SK-N-SH (cell line): ENCODE data around the gene NCLN. TPM values are rescaled to one million over a fixed set of nuclear protein-coding genes. Genes with fewer than 3 reads are reported as not detected.

Experiments used
- CTCF ChIA-PET: fragments of 300-600, 350-600 bp; formaldehyde crosslinking; extraction: SDS; loops from one replicate; lab custom pipeline; 2021; lab: Yijun Ruan, JAX
- POLR2A ChIA-PET: fragments of 350-600 bp; sonication (Branson Sonifier 250); formaldehyde crosslinking; extraction: SDS; loops from one replicate; lab custom pipeline; 2020; ENCODE audit warnings: antibody characterized with exemption, inconsistent platforms; lab: Yijun Ruan, JAX
- DNase-seq: peaks from one replicate; pipeline ENCODE4 v3.0.0; 2012
- H2AFZ ChIP-seq: fragments of 200-600 bp; sonication (generic); 2 replicates; pipeline ENCODE4 v1.8.1; 2016; ENCODE audit warnings: antibody characterized with exemption, mild to moderate bottlenecking, low read depth
- H3F3A ChIP-seq: fragments of 200-600 bp; sonication (generic); replicated peaks from 2 replicates; pipeline ENCODE3; 2016; ENCODE audit warnings: antibody characterized with exemption, mild to moderate bottlenecking; ENCODE audit not compliant: insufficient read depth
- H3K27ac ChIP-seq, 2 experiments: fragments of 200-500 bp in 1 of 2; fragments of 200-600 bp in 1 of 2; sonication (Bioruptor generic) in 1 of 2; sonication (generic), shearing (Covaris generic) in 1 of 2; 2 replicates each; pipeline versions ENCODE4 v1.5.1 to v1.6.1; 2014 to 2016; ENCODE audit warnings: low read depth in 2 of 2, inconsistent platforms in 1 of 2, low read length in 1 of 2, mild to moderate bottlenecking in 1 of 2, mixed read lengths in 1 of 2
- H3K27me3 ChIP-seq: fragments of 200-600 bp; sonication (generic), shearing (Covaris generic); 2 replicates; pipeline ENCODE4 v1.6.1; 2016; ENCODE audit warnings: mixed run types; ENCODE audit not compliant: insufficient read depth
- H3K36me3 ChIP-seq, 2 experiments: fragments of 200-500 bp in 1 of 2; fragments of 200-600 bp in 1 of 2; sonication (Bioruptor generic) in 1 of 2; sonication (generic) in 1 of 2; replicated peaks in 1 of 2; 2 replicates each; pipeline versions ENCODE3 to v1.5.1; 2014 to 2016; ENCODE audit warnings: low read length in 1 of 2, mild to moderate bottlenecking in 1 of 2; ENCODE audit not compliant: insufficient read depth in 2 of 2, control insufficient read depth in 1 of 2
- H3K4me1 ChIP-seq, 2 experiments: fragments of 200-500 bp in 1 of 2; fragments of 200-600 bp in 1 of 2; sonication (Bioruptor generic) in 1 of 2; sonication (generic), shearing (Covaris generic) in 1 of 2; 2 replicates each; pipeline versions ENCODE4 v1.5.1 to v1.6.1; 2014 to 2016; ENCODE audit warnings: low read depth in 1 of 2, low read length in 1 of 2, mixed run types in 1 of 2; ENCODE audit not compliant: insufficient read depth in 2 of 2, control insufficient read depth in 1 of 2
- H3K4me2 ChIP-seq: fragments of 200-600 bp; sonication (generic), shearing (Covaris generic); 2 replicates; pipeline ENCODE4 v1.6.1; 2017; ENCODE audit warnings: mixed run types
- H3K4me3 ChIP-seq, 2 experiments: fragments of 200-500 bp in 1 of 2; fragments of 200-600 bp in 1 of 2; sonication (Bioruptor generic) in 1 of 2; sonication (generic), shearing (Covaris generic) in 1 of 2; 2 replicates each; pipeline versions ENCODE4 v1.5.1 to v1.8.1; 2014 to 2016; ENCODE audit warnings: low read depth in 2 of 2, inconsistent platforms in 1 of 2, low read length in 1 of 2, mild to moderate bottlenecking in 1 of 2, mixed read lengths in 1 of 2, moderate library complexity in 1 of 2
- H3K79me2 ChIP-seq: fragments of 200-600 bp; sonication (generic); 2 replicates; pipeline ENCODE4 v1.8.1; 2017; ENCODE audit warnings: mild to moderate bottlenecking; ENCODE audit not compliant: insufficient read depth
- H3K9ac ChIP-seq: fragments of 200-600 bp; sonication (generic); 2 replicates; pipeline ENCODE4 v1.6.1; 2017; ENCODE audit warnings: mixed run types
- H3K9me2 ChIP-seq: fragments of 200-600 bp; sonication (generic); 2 replicates; pipeline ENCODE4 v1.6.1; 2017; ENCODE audit warnings: mixed run types
- H3K9me3 ChIP-seq: fragments of 200-600 bp; sonication (generic); 2 replicates; pipeline ENCODE4 v1.6.1; 2017; ENCODE audit warnings: mixed run types, mild to moderate bottlenecking, moderate library complexity
- H4K20me1 ChIP-seq: fragments of 200-600 bp; sonication (generic); 2 replicates; pipeline ENCODE4 v1.6.1; 2017; ENCODE audit warnings: mild to moderate bottlenecking, mixed run types; ENCODE audit not compliant: insufficient read depth
- CTCF ChIP-seq: fragments of 200-600 bp; sonication (generic); IDR thresholded peaks from 2 replicates; pipeline ENCODE4 v1.6.1; 2017; ENCODE audit warnings: antibody characterized with exemption, mild to moderate bottlenecking, moderate library complexity
- ELF1 ChIP-seq: IDR thresholded peaks from 2 replicates; pipeline ENCODE4 v1.4.0; 2012
- FOXM1 ChIP-seq: IDR thresholded peaks from 2 replicates; pipeline ENCODE4 v1.4.0; 2012; ENCODE audit warnings: low read depth, mild to moderate bottlenecking
- GABPA ChIP-seq: IDR thresholded peaks from 2 replicates; pipeline ENCODE4 v1.4.0; 2012; ENCODE audit warnings: low read depth, mild to moderate bottlenecking
- JUND ChIP-seq: IDR thresholded peaks from 2 replicates; pipeline ENCODE4 v1.4.0; 2012
- MXI1 ChIP-seq: IDR thresholded peaks from 2 replicates; pipeline ENCODE4 v1.6.1; 2012; ENCODE audit warnings: mild to moderate bottlenecking, low read depth, low read length, improper control_type of control experiment
- NFIC ChIP-seq: IDR thresholded peaks from 2 replicates; pipeline ENCODE4 v1.4.0; 2012; ENCODE audit warnings: borderline replicate concordance
- NRF1 ChIP-seq: IDR thresholded peaks from 2 replicates; pipeline ENCODE4 v1.6.1; 2012; ENCODE audit warnings: low read depth, mild to moderate bottlenecking, low read length
- PBX3 ChIP-seq: IDR thresholded peaks from 2 replicates; pipeline ENCODE4; 2012
- POLR2AphosphoS5 ChIP-seq: IDR thresholded peaks from 2 replicates; pipeline ENCODE4 v1.6.1; 2012; ENCODE audit warnings: low read depth, low read length
- RFX5 ChIP-seq: IDR thresholded peaks from 2 replicates; pipeline ENCODE4 v1.6.1; 2012; ENCODE audit warnings: mild to moderate bottlenecking, improper control_type of control experiment, low read length
- TEAD4 ChIP-seq: IDR thresholded peaks from 2 replicates; pipeline ENCODE4 v1.4.0; 2012; ENCODE audit warnings: mild to moderate bottlenecking, borderline replicate concordance; ENCODE audit not compliant: insufficient read depth
- YY1 ChIP-seq: IDR thresholded peaks from 2 replicates; pipeline ENCODE4 v1.4.0; 2012; ENCODE audit warnings: low read depth, mild to moderate bottlenecking
- WGBS: methylation state at CpG from one replicate; pipeline ENCODE4 v1.1.6; 2017; ENCODE audit warnings: low lambda C conversion rate; 5-methylcytosine and 5-hydroxymethylcytosine counted together
- polyA plus RNA-seq, 3 experiments: library from polyadenylated mRNA; depleted of rRNA; stranded (reverse); fragments of >200 nt; gene quantifications; 2 replicates each; pipeline ENCODE4 v1.2.3, GENCODE V29; 2012
- TF ChIP-seq, protein P1 (sequence below): fragments of 150-350 bp; IDR thresholded peaks from 2 replicates; pipeline ENCODE4 v1.6.1; 2017; ENCODE audit warnings: antibody characterized with exemption, low read length, low read depth, borderline replicate concordance

NCLN gene
- polyA plus RNA-seq, 1 of the 3 experiments (the other 2 are of a cell fraction): 69.0 TPM

- Histone ChIP-seq H4K20me1 (peaks cover 7% of the 10 kb centered on the region; the same call in 1 of the 2 replicates), H3K4me1 (peaks cover 10 to 19% of the 10 kb centered on the region in 2 experiments; a peak in 2 of 4 replicates), H3K9me3 (no peaks in the 10 kb centered on the region), H3F3A (peaks cover 3% of the 10 kb centered on the region), H3K4me2 (peak overlapping the region; percentile 99), H3K9ac (peak overlapping the region; percentile 92; the same call in 1 of the 2 replicates), H3K27ac (peak overlapping the region; percentile 76 to 87; a peak in 3 of 4 replicates), H2AFZ (peak overlapping the region; percentile 99), H3K4me3 (peak overlapping the region; percentile 67 to 91), H3K9me2 (no peaks in the 10 kb centered on the region), H3K27me3 (no peaks in the 10 kb centered on the region), H3K36me3 (peaks cover 0 to 8% of the 10 kb centered on the region in 2 experiments), H3K79me2 (peaks cover 42% of the 10 kb centered on the region)
- CTCF ChIA-PET: interaction anchor here (1.4 to 2.6 kb wide), 3 partner anchors 56 to 234 kb away, joined by 4 to 15 read pairs (median 6); no protein-coding TSS in a partner anchor
- POLR2A ChIA-PET: no interaction called here
- TF ChIP-seq MXI1 (peak; percentile 74), PBX3 (no peak)
- DNase-seq: peak; percentile 78
- WGBS: 11% methylated on average over 13 of the region's 14 CpGs
Observed at GRCh38 chr19:3184847-3185460, 776 bp upstream of the NCLN start.

DNA sequence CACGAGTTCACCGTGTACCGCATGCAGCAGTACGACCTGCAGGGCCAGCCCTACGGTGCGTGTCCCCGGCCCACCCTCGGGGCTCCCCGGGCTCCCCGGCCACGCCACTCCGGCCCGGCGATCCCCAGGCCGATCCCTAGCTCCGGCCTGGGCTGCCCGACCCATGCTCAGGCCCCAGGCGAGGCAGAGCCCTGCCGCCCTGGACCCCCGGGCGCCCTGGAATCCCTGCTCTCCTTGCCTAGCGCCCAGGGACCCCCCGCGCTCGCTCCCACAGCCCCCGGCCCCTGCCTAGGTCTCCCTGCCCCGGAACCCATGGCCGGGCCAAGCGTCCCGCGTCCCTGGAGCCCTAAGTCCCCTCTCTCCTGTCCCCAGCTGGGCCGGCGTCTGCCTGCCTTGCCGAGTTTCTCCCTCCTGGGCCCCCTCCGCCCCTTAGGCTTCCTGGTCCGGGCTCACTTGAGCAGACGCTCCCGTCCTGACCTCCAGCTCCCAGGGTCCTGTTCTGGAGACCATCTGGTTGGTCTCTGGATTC lies 494 bp downstream of the NCLN start:
- TF ChIP-seq NRF1 (no peak), MXI1 (peak; percentile 14; the same call in 1 of the 2 replicates), GABPA (no peak)
- TF ChIP-seq, all 33 proteins: peak for 1
- Histone ChIP-seq H4K20me1 (peaks cover 12% of the 10 kb centered on the region; the same call in 1 of the 2 replicates), H3K9ac (peak overlapping the region; percentile 92), H3K27me3 (no peaks in the 10 kb centered on the region), H3K4me2 (peak overlapping the region; percentile 99), H3K9me2 (no peaks in the 10 kb centered on the region), H3K79me2 (peaks cover 54% of the 10 kb centered on the region), H3K4me1 (peaks cover 10 to 19% of the 10 kb centered on the region in 2 experiments; a peak in 2 of 4 replicates), H3K27ac (peak overlapping the region; percentile 24 to 25; a peak in 2 of 4 replicates), H3K9me3 (no peaks in the 10 kb centered on the region), H3K4me3 (peak overlapping the region; percentile 67 to 91), H2AFZ (peak overlapping the region; percentile 99; the same call in 1 of the 2 replicates), H3F3A (peaks cover 3% of the 10 kb centered on the region), H3K36me3 (peaks cover 0 to 8% of the 10 kb centered on the region in 2 experiments)
- WGBS: under 1% methylated on average over 18 of the region's 38 CpGs
- CTCF ChIA-PET: interaction anchor here (0.8 to 2.0 kb wide), 5 partner anchors 23 to 538 kb away, joined by 3 to 7 read pairs (median 4); no protein-coding TSS in a partner anchor
- DNase-seq: peak; percentile 68
- POLR2A ChIA-PET: interaction anchor here (1.2 kb wide), 1 partner anchor 150 kb away, joined by 3 read pairs; no protein-coding TSS in a partner anchor

GRCh38 chr19:3186891-3187661 lies 1.3 kb downstream of the NCLN start:
- Histone ChIP-seq H3K36me3 (peaks cover 0 to 8% of the 10 kb centered on the region in 2 experiments), H3K27me3 (no peaks in the 10 kb centered on the region), H2AFZ (no peak overlapping the region), H3K9me2 (no peaks in the 10 kb centered on the region), H3K9me3 (no peaks in the 10 kb centered on the region), H3F3A (peaks cover 3% of the 10 kb centered on the region), H3K4me2 (peak overlapping the region; percentile 99), H3K9ac (peak overlapping the region; percentile 92), H3K79me2 (peaks cover 62% of the 10 kb centered on the region), H3K4me3 (peak overlapping the region; percentile 67 to 91), H3K27ac (peak overlapping the region in 1 of 2 experiments; percentile 24; a peak in 1 of 4 replicates), H3K4me1 (peaks cover 10 to 19% of the 10 kb centered on the region in 2 experiments; a peak in 2 of 4 replicates), H4K20me1 (peaks cover 17% of the 10 kb centered on the region; the same call in 1 of the 2 replicates)
- WGBS: 55% methylated on average over 19 of the region's 23 CpGs
- ChIA-PET CTCF (interaction anchor here (1.1 to 2.0 kb wide), 4 partner anchors 23 to 539 kb away, joined by 3 to 7 read pairs (median 4); no protein-coding TSS in a partner anchor), POLR2A (interaction anchor here (1.2 kb wide), 1 partner anchor 151 kb away, joined by 3 read pairs; no protein-coding TSS in a partner anchor)
- no peak for DNase-seq
- no peak for TF ChIP-seq YY1
- TF ChIP-seq ELF1: no peak
- TF ChIP-seq JUND: no peak
- TF ChIP-seq GABPA: no peak
- TF ChIP-seq, protein P1, sequence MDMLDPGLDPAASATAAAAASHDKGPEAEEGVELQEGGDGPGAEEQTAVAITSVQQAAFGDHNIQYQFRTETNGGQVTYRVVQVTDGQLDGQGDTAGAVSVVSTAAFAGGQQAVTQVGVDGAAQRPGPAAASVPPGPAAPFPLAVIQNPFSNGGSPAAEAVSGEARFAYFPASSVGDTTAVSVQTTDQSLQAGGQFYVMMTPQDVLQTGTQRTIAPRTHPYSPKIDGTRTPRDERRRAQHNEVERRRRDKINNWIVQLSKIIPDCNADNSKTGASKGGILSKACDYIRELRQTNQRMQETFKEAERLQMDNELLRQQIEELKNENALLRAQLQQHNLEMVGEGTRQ: no peak
- no peak for TF ChIP-seq RFX5
- no peak for TF ChIP-seq FOXM1
- no peak for TF ChIP-seq NFIC
- no peak for TF ChIP-seq POLR2AphosphoS5
- TF ChIP-seq CTCF: no peak
- no peak for TF ChIP-seq TEAD4
